GM10248 (cell line): ENCODE measurements around the gene METAP1D.

ENCODE experiments used
- CTCF ChIA-PET: fragments of 300-600 bp; sonication (Branson Sonifier 250); formaldehyde crosslinking; extraction: SDS; loops from one replicate; lab custom pipeline; 2021; ENCODE audit warnings: antibody characterized with exemption; lab: Yijun Ruan, JAX
- POLR2A ChIA-PET: fragments of 350-650 bp; sonication (Branson Sonifier 250); formaldehyde crosslinking; extraction: SDS; loops from one replicate; lab custom pipeline; 2020; ENCODE audit warnings: antibody characterized with exemption; lab: Yijun Ruan, JAX
- DNase-seq: peaks from one replicate; pipeline ENCODE4 v3.0.0; 2012; ENCODE audit errors: extremely low spot score
- TF ChIP-seq, protein P1 (sequence below): IDR thresholded peaks from 2 replicates; pipeline ENCODE4 v1.5.1; 2012; ENCODE audit warnings: mild to moderate bottlenecking, low read depth; ENCODE audit errors: extremely low read depth, missing control alignments, control extremely low read depth

The METAP1D gene

DNA sequence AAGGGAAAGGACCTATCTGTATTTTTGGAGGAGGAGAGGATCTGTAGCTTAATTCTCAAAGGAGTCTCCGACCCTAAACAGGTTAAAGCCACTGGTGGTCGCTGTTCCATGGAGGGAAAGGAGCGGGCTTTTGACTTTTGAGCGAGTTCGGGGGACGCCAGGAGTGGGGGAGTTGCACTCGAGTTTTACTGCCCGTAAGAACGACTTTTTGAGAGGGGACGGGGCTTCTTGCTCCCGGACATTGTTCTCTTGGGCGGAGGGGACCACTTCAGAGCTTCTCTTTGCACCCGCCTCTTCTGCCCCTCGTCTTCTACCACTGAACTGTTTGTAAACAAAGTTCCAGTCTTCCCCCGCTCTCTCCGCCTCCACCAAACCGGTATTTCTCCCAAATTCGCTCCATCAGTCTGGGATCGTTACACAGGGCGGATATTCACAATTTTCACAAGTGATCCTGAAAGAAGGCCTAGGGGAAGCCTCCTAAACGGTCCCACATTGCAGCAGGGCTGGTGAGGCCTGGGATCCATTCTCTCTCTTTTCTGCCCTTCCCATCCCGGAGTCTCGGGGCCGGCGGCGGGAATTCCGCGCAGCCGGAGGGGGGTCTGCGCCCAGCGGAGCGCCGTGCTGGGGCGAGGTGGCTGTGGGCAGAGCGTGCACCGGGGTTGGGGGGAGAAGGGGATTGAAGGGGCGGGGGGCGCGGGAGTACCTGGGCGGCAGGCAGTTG lies 96.3 kb downstream of the METAP1D start:
- DNase-seq = peak; percentile 31
- POLR2A ChIA-PET = no interaction called here
- TF ChIP-seq, protein P1, sequence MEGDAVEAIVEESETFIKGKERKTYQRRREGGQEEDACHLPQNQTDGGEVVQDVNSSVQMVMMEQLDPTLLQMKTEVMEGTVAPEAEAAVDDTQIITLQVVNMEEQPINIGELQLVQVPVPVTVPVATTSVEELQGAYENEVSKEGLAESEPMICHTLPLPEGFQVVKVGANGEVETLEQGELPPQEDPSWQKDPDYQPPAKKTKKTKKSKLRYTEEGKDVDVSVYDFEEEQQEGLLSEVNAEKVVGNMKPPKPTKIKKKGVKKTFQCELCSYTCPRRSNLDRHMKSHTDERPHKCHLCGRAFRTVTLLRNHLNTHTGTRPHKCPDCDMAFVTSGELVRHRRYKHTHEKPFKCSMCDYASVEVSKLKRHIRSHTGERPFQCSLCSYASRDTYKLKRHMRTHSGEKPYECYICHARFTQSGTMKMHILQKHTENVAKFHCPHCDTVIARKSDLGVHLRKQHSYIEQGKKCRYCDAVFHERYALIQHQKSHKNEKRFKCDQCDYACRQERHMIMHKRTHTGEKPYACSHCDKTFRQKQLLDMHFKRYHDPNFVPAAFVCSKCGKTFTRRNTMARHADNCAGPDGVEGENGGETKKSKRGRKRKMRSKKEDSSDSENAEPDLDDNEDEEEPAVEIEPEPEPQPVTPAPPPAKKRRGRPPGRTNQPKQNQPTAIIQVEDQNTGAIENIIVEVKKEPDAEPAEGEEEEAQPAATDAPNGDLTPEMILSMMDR = peak; percentile 41
- CTCF ChIA-PET = interaction anchor here (0.6 to 2.9 kb wide), 8 partner anchors 9 to 428 kb away, joined by 3 to 10 read pairs (median 6); partner anchors contain the start of gene DLX1

DNA sequence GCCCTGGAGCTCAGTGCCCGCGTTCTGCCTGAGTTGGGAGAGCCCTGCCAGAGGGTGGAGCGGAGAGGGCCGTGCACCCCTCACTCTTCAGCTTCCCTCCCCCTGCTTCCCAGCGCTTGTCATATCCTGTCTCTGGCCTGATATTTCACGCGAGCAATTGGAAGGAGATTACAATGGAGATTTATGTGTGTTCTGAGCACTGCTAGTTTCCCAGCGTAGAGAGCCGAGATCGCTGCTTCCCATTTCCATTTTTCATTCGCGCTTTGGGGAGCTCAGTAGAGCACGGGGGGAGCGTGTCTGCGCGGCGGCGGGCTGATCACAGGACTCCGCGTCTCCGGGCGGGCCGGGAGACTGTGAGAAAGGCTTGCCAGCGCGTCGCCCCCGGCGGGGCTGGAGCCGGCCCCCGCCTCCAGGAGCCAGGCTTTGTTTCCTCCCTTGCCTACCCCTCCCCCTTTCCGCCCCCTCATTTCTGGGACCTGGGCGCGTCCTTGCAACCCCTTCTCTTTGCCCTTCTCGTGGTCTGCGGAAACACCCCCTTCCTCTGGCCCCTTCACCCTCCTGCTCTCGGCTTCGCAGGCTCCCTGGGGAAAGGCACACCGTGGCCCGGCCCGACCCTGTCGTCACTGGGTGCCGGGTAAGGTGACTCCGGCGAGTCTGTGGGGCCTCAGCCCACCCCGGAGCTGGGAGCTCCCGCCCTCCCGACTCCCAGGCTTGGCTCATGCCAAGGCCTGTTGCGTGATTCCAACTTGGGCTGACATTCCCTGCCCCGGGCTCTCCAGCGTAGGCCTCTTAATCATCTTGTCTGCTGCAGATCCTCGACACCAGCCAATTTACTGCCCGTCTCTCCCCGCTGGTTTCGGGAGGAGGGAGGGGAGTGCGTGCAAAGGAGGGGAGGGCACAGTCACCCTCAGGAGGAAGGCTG lies 97.1 kb downstream of the METAP1D start:
- TF ChIP-seq, protein P1 = no peak
- CTCF ChIA-PET = interaction anchor here (0.6 to 2.9 kb wide), 6 partner anchors 8 to 393 kb away, joined by 3 to 10 read pairs (median 7); partner anchors contain the start of gene DLX1
- peak; percentile 27 for DNase-seq
- POLR2A ChIA-PET = no interaction called here

- peak; percentile 20 for DNase-seq
- POLR2A ChIA-PET = no interaction called here
- CTCF ChIA-PET = interaction anchor here (1.6 kb wide), 1 partner anchor 16 kb away, joined by 5 read pairs; no protein-coding TSS in a partner anchor
- TF ChIP-seq, protein P1 = no peak
These were observed 97.9 kb downstream of the METAP1D start for GRCh38 chr2:172097557-172098131.

GRCh38 chr2:172098287-172098649 lies 98.5 kb downstream of the METAP1D start:
- TF ChIP-seq, protein P1 = no peak
- peak; percentile 14 for DNase-seq
- POLR2A ChIA-PET = no interaction called here
- CTCF ChIA-PET = interaction anchor here (1.5 to 12.3 kb wide), 5 partner anchors 10 to 1169 kb away, joined by 5 to 162 read pairs (median 7); partner anchors contain the start of genes DLX1 and GORASP2

DNA sequence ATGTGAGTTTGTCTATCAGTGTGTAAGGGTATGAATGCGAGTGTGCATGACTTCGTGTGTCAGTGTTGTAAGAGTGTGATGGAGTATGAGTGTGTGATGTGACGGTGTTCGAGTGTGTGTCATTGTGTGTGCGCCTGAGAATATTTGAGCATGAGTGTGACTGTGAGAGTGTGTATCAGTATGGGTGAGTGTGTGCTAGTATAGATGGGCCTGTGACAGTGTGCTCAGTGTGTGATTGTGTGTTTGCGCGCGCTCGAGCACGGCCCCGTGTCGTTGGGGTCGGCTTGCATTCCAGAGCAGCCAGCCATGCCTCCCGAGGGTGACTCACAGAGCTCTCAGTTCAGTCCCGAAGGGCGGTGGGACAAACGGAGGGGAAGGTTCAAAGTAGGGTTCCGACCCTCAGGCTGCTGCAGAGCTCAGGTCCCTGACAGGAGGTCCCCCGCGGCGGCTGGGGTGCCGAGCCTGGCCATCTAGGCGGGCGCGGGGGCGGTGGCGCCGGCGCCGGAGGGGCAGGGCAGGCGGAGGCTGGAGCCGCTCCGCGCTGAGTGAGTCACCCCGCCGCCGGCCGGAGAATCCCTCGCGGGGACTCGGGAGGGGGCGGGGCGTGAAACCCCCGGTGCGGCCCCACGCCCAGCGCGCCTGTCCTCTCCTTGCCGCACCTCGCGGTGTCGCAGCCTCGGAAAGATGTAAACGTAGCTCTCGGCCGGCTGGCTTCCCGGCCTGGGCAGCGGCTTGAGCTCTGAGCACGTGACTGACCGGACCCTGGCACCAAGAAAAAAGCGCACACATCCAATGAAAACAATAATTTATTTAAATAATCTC lies 99.1 kb downstream of the METAP1D start:
- TF ChIP-seq, protein P1 = no peak
- ChIA-PET CTCF (interaction anchor here (1.1 to 12.3 kb wide), 10 partner anchors 10 to 1170 kb away, joined by 3 to 162 read pairs (median 5); partner anchors contain the start of genes DLX1 and GORASP2), POLR2A (no interaction called here)
- peak; percentile 67 for DNase-seq
